Medulla oblongata (tissue), 1 donor: ENCODE measurements around the gene LAMB3.

Experiments
- DNase-seq: peaks from one replicate; pipeline ENCODE4 v3.0.0-alpha.2; 2015; ENCODE audit errors: extremely low spot score

Gene LAMB3

DNA sequence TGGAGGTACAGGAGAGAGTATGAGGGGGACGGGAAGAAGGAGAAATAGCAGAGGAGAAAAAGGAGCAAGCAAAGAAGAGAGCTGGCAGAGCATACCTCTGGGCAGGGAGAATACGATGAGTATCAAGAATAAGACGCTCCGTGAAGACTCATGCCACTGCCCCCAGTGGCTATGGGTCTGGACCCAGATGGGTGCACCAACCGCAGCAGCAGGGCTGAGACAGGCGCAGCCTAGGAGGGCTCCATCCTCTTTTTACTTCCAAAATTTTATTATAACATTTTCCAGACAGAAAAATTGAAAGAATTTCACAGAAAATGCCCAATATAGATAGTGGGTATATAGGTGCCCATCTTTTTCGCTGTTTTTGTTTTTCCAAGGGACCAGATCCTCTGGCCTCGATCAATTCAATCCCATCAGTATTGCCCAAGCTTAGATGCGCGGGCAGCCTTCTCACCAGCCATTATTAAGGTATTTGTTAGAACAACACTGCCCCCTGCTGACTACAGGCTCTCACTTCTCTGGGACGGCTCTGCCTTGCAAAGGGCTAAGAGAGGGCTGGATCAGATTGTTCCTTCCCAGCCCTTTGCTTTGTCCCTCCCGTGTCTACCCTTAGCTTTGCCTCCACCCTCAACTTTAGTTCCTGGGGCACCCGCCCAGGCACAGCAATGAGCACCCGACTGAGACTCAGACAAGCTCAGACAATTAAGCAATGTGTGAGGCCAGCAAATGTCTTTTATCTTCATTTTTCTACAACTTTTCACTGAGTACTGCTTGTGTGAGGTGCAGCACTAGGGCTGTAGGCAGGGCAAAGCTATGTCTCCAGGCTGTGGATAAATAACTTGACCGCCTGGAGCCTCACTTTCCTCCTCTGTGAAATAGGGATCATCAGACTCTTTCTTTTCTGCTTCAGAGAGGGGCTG is 86.2 kb downstream of the LAMB3 start:
- peak; percentile 95 for DNase-seq
